HepG2 (cell line): ENCODE measurements around the gene TRAPPC10. TPM values are rescaled to one million over a fixed set of nuclear protein-coding genes. Genes with fewer than 3 reads are reported as not detected.
A peak's percentile ranks its signal among the peaks of the same experiment; 100 is the strongest.

Source experiments
- ATF1 ChIP-seq: IDR thresholded peaks from 2 replicates; pipeline ENCODE4 v1.6.1; 2016; ENCODE audit warnings: mild to moderate bottlenecking, control low read depth
- CEBPB ChIP-seq: IDR thresholded peaks from 2 replicates; pipeline ENCODE4 v1.6.1; 2011; ENCODE audit warnings: low read depth, low read length, improper control_type of control experiment, borderline replicate concordance
- CTCF ChIP-seq: sonication (generic); formaldehyde crosslinking; IDR thresholded peaks from 2 replicates; pipeline ENCODE4 v1.5.0; 2020; ENCODE audit warnings: mild to moderate bottlenecking, missing genetic modification reagents, moderate library complexity
- DNMT3B ChIP-seq: conservative IDR thresholded peaks from 2 replicates; pipeline ENCODE4 v1.6.1; 2016; ENCODE audit warnings: missing biosample characterization, control low read depth
- DR1 ChIP-seq: sonication (generic); formaldehyde crosslinking; IDR thresholded peaks from 2 replicates; pipeline ENCODE4 v1.8.0; 2021; ENCODE audit warnings: mild to moderate bottlenecking, missing genetic modification reagents, inconsistent platforms
- HMG20A ChIP-seq: IDR thresholded peaks from 2 replicates; pipeline ENCODE4 v1.6.1; 2016; ENCODE audit warnings: borderline replicate concordance
- HNRNPK ChIP-seq: fragments of 200-400 bp; formaldehyde crosslinking; IDR thresholded peaks from 2 replicates; pipeline ENCODE4 v1.6.1; 2018; ENCODE audit warnings: low read length, low read depth, moderate library complexity, mild to moderate bottlenecking; ENCODE audit not compliant: poor library complexity, severe bottlenecking
- HOXA7 ChIP-seq: sonication (generic); formaldehyde crosslinking; IDR thresholded peaks from 2 replicates; pipeline ENCODE4 v1.8.1; 2022; ENCODE audit warnings: mild to moderate bottlenecking, missing genetic modification reagents, moderate library complexity
- KDM3A ChIP-seq: IDR thresholded peaks from 2 replicates; pipeline ENCODE4 v1.6.1; 2018; ENCODE audit warnings: low read depth, missing compliant biosample characterization
- KLF12 ChIP-seq: sonication (generic); formaldehyde crosslinking; IDR thresholded peaks from 2 replicates; pipeline ENCODE4 v1.4.0; 2020; ENCODE audit warnings: missing genetic modification reagents, borderline replicate concordance
- NCOA2 ChIP-seq: sonication (generic); formaldehyde crosslinking; IDR thresholded peaks from 2 replicates; pipeline ENCODE4 v1.8.0; 2022; ENCODE audit warnings: inconsistent platforms
- NR2F2 ChIP-seq: IDR thresholded peaks from 2 replicates; pipeline ENCODE4 v1.6.1; 2012; ENCODE audit warnings: low read depth, inconsistent platforms, borderline replicate concordance
- PPARG ChIP-seq: conservative IDR thresholded peaks from 2 replicates; pipeline ENCODE4 v1.6.1; 2016; ENCODE audit warnings: missing biosample characterization, missing genetic modification reagents
- RARA ChIP-seq: IDR thresholded peaks from 2 replicates; pipeline ENCODE4 v1.6.1; 2016; ENCODE audit warnings: missing genetic modification reagents, missing compliant biosample characterization
- RBFOX2 ChIP-seq: fragments of 200-400 bp; formaldehyde crosslinking; IDR thresholded peaks from 2 replicates; pipeline ENCODE4 v1.6.1; 2017; ENCODE audit warnings: low read depth, mild to moderate bottlenecking, low read length
- TAF1 ChIP-seq: sonication (generic); formaldehyde crosslinking; IDR thresholded peaks from 2 replicates; pipeline ENCODE4 v1.4.0; 2020; ENCODE audit warnings: missing genetic modification reagents
- TMF1 ChIP-seq: sonication (generic); formaldehyde crosslinking; IDR thresholded peaks from 2 replicates; pipeline ENCODE4 v1.8.1; 2022; ENCODE audit warnings: low read depth, missing genetic modification reagents
- ZBTB49 ChIP-seq: sonication (generic); formaldehyde crosslinking; IDR thresholded peaks from 2 replicates; pipeline ENCODE4 v1.4.0; 2020; ENCODE audit warnings: missing genetic modification reagents, borderline replicate concordance
- ZKSCAN1 ChIP-seq: fragments of 150-350 bp; IDR thresholded peaks from 2 replicates; pipeline ENCODE4 v1.6.1; 2014; ENCODE audit warnings: low read length
- ZNF263 ChIP-seq: sonication (generic); formaldehyde crosslinking; IDR thresholded peaks from 2 replicates; pipeline ENCODE4 v1.4.0; 2020; ENCODE audit warnings: missing genetic modification reagents
- ZNF30 ChIP-seq: sonication (generic); formaldehyde crosslinking; IDR thresholded peaks from 2 replicates; pipeline ENCODE4 v1.5.0; 2020; ENCODE audit warnings: mild to moderate bottlenecking, missing genetic modification reagents
- ZNF660 ChIP-seq: sonication (generic); formaldehyde crosslinking; IDR thresholded peaks from 2 replicates; pipeline ENCODE4 v1.5.1; 2020; ENCODE audit warnings: mild to moderate bottlenecking, low read depth, missing genetic modification reagents, borderline replicate concordance
- ZNF7 ChIP-seq: IDR thresholded peaks from 2 replicates; pipeline ENCODE4 v1.6.1; 2016; ENCODE audit warnings: missing biosample characterization, missing genetic modification reagents
- ZNF709 ChIP-seq: sonication (generic); formaldehyde crosslinking; IDR thresholded peaks from 2 replicates; pipeline ENCODE4 v1.5.0; 2020; ENCODE audit warnings: mild to moderate bottlenecking, missing genetic modification reagents
- ZNF766 ChIP-seq: sonication (generic); formaldehyde crosslinking; IDR thresholded peaks from 2 replicates; pipeline ENCODE4 v1.5.0; 2020; ENCODE audit warnings: missing genetic modification reagents, borderline replicate concordance
- ZNF768 ChIP-seq: sonication (generic); formaldehyde crosslinking; IDR thresholded peaks from 2 replicates; pipeline ENCODE4 v1.4.0; 2020; ENCODE audit warnings: missing genetic modification reagents
- ZNF781 ChIP-seq: sonication (generic); formaldehyde crosslinking; IDR thresholded peaks from 2 replicates; pipeline ENCODE4 v1.5.1; 2020; ENCODE audit warnings: borderline replicate concordance, mild to moderate bottlenecking, missing genetic modification reagents; ENCODE audit errors: not compliant biosample characterization
- polyA plus RNA-seq, 8 experiments: library from polyadenylated mRNA; depleted of rRNA in 3 of 8; stranded (reverse) in 7 of 8; unstranded in 1 of 8; fragments of >200 nt; fragmentation: Illumina TruSeq in 4 of 8; extraction: Trizol in 4 of 8; gene quantifications; 2 replicates each; pipeline versions ENCODE4 v1.2.1 to v1.2.3, GENCODE V29; 2011 to 2016; ENCODE audit warnings: low read depth in 4 of 8, missing spikeins in 1 of 8, mixed read lengths in 1 of 8; ENCODE audit not compliant: insufficient read depth in 1 of 8
- total RNA-seq, 5 experiments: library from RNA; depleted of rRNA; stranded (reverse); fragments of >200 nt; fragmentation: Illumina TruSeq; extraction: Trizol; gene quantifications; 2 replicates each; pipeline ENCODE4 v1.2.3, GENCODE V29; 2016; ENCODE audit warnings: low read depth in 1 of 5
- TF ChIP-seq, protein P1 (sequence below): sonication (generic); formaldehyde crosslinking; IDR thresholded peaks from 2 replicates; pipeline ENCODE4 v1.8.1; 2023; ENCODE audit warnings: mild to moderate bottlenecking, missing genetic modification reagents, borderline replicate concordance
- TF ChIP-seq, protein P2 (sequence below): sonication (generic); formaldehyde crosslinking; IDR thresholded peaks from 2 replicates; pipeline ENCODE4 v1.4.0; 2020; ENCODE audit warnings: missing genetic modification reagents

Gene TRAPPC10
- total and polyA plus RNA-seq, 2 of the 13 experiments (the other 11 are each of a cell fraction or from before 2014, with no cell fraction given): 10.6 to 16.5 TPM

- TF ChIP-seq ZNF660: no peak
- no peak for TF ChIP-seq HMG20A (CRISPR knock-in tag)
- no peak for TF ChIP-seq ZBTB49 (CRISPR knock-in tag)
- no peak for TF ChIP-seq KDM3A (CRISPR knock-in tag)
- TF ChIP-seq ZNF768 (CRISPR knock-in tag): no peak
- no peak for TF ChIP-seq TMF1 (CRISPR knock-in tag)
- TF ChIP-seq ZNF781 (CRISPR knock-in tag): no peak
- TF ChIP-seq ZNF263 (CRISPR knock-in tag): no peak
- TF ChIP-seq, protein P1, sequence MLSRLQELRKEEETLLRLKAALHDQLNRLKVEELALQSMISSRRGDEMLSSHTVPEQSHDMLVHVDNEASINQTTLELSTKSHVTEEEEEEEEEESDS (CRISPR knock-in tag): no peak
- TF ChIP-seq ZNF7 (CRISPR knock-in tag): no peak
- 0 out of 2 replicates have a peak, but pooled peaks have one; percentile 16 for TF ChIP-seq PPARG
- TF ChIP-seq DR1 (CRISPR knock-in tag): no peak
- TF ChIP-seq RARA (CRISPR knock-in tag): peak; percentile 63
- TF ChIP-seq NR2F2: no peak
- no peak for TF ChIP-seq DNMT3B (CRISPR knock-in tag)
- TF ChIP-seq RBFOX2: no peak
- TF ChIP-seq CTCF (CRISPR knock-in tag): no peak
- TF ChIP-seq HOXA7: no peak
- TF ChIP-seq ZNF709: no peak
- no peak for TF ChIP-seq ZNF30 (CRISPR knock-in tag)
- TF ChIP-seq TAF1 (CRISPR knock-in tag): no peak
- TF ChIP-seq ZNF766 (CRISPR knock-in tag): no peak
- TF ChIP-seq ZKSCAN1: no peak
- TF ChIP-seq NCOA2: no peak
- TF ChIP-seq ATF1 (CRISPR knock-in tag): no peak
- no peak for TF ChIP-seq CEBPB
- TF ChIP-seq, protein P2, sequence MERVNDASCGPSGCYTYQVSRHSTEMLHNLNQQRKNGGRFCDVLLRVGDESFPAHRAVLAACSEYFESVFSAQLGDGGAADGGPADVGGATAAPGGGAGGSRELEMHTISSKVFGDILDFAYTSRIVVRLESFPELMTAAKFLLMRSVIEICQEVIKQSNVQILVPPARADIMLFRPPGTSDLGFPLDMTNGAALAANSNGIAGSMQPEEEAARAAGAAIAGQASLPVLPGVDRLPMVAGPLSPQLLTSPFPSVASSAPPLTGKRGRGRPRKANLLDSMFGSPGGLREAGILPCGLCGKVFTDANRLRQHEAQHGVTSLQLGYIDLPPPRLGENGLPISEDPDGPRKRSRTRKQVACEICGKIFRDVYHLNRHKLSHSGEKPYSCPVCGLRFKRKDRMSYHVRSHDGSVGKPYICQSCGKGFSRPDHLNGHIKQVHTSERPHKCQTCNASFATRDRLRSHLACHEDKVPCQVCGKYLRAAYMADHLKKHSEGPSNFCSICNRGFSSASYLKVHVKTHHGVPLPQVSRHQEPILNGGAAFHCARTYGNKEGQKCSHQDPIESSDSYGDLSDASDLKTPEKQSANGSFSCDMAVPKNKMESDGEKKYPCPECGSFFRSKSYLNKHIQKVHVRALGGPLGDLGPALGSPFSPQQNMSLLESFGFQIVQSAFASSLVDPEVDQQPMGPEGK (CRISPR knock-in tag): no peak
- TF ChIP-seq KLF12 (CRISPR knock-in tag): no peak
- no peak for TF ChIP-seq HNRNPK
Measured at GRCh38 chr21:44021064-44021463, 9.0 kb downstream of the TRAPPC10 start (continued).
